ENCODE data around the gene TEPSIN. TPM values are rescaled to one million over a fixed set of nuclear protein-coding genes. Genes with fewer than 3 reads are reported as not detected.

The TEPSIN gene
- total and polyA plus RNA-seq, 2 of the 13 experiments (the other 11 are each of a cell fraction or from before 2014, with no cell fraction given) = 16.1 to 18.8 TPM

DNA sequence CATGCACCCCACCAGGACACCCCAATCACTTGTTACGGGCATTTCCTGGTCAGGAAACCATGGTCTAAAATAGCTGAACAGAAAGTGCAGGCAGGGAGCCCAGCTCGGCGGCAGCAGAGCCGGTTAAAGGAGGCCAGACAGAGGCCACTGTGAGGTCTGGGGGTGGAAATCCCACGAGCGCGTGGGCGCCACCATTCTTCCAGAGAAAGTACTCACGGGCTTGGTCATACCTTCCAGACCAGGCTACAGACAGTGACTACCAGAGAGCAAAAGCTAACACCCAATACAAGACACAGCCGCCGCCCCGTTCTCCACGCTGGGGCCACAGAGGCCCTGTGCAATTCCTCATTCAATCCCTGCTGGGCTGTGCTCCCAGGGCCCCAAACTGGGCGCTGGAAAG, 28.0 kb downstream of the TEPSIN start (continued):
- no peak for TF ChIP-seq POGZ (CRISPR knock-in tag; IDR thresholded peaks at IDR 0.05)
- TF ChIP-seq FOXA1 (IDR thresholded peaks at IDR 0.05) = no peak
- no peak for TF ChIP-seq FOXA1 (CRISPR knock-in tag; IDR thresholded peaks at IDR 0.05)
- no peak for TF ChIP-seq ZNF83 (CRISPR knock-in tag; IDR thresholded peaks at IDR 0.05; ENCODE audit: borderline replicate concordance)
- TF ChIP-seq, protein P1, sequence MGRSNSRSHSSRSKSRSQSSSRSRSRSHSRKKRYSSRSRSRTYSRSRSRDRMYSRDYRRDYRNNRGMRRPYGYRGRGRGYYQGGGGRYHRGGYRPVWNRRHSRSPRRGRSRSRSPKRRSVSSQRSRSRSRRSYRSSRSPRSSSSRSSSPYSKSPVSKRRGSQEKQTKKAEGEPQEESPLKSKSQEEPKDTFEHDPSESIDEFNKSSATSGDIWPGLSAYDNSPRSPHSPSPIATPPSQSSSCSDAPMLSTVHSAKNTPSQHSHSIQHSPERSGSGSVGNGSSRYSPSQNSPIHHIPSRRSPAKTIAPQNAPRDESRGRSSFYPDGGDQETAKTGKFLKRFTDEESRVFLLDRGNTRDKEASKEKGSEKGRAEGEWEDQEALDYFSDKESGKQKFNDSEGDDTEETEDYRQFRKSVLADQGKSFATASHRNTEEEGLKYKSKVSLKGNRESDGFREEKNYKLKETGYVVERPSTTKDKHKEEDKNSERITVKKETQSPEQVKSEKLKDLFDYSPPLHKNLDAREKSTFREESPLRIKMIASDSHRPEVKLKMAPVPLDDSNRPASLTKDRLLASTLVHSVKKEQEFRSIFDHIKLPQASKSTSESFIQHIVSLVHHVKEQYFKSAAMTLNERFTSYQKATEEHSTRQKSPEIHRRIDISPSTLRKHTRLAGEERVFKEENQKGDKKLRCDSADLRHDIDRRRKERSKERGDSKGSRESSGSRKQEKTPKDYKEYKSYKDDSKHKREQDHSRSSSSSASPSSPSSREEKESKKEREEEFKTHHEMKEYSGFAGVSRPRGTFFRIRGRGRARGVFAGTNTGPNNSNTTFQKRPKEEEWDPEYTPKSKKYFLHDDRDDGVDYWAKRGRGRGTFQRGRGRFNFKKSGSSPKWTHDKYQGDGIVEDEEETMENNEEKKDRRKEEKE (IDR thresholded peaks at IDR 0.05) = no peak
- TF ChIP-seq, protein P2, sequence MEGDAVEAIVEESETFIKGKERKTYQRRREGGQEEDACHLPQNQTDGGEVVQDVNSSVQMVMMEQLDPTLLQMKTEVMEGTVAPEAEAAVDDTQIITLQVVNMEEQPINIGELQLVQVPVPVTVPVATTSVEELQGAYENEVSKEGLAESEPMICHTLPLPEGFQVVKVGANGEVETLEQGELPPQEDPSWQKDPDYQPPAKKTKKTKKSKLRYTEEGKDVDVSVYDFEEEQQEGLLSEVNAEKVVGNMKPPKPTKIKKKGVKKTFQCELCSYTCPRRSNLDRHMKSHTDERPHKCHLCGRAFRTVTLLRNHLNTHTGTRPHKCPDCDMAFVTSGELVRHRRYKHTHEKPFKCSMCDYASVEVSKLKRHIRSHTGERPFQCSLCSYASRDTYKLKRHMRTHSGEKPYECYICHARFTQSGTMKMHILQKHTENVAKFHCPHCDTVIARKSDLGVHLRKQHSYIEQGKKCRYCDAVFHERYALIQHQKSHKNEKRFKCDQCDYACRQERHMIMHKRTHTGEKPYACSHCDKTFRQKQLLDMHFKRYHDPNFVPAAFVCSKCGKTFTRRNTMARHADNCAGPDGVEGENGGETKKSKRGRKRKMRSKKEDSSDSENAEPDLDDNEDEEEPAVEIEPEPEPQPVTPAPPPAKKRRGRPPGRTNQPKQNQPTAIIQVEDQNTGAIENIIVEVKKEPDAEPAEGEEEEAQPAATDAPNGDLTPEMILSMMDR (CRISPR knock-in tag; IDR thresholded peaks at IDR 0.05) = peak; percentile 22
- TF ChIP-seq CC2D1A (CRISPR knock-in tag; IDR thresholded peaks at IDR 0.05) = no peak
- TF ChIP-seq, protein P3, sequence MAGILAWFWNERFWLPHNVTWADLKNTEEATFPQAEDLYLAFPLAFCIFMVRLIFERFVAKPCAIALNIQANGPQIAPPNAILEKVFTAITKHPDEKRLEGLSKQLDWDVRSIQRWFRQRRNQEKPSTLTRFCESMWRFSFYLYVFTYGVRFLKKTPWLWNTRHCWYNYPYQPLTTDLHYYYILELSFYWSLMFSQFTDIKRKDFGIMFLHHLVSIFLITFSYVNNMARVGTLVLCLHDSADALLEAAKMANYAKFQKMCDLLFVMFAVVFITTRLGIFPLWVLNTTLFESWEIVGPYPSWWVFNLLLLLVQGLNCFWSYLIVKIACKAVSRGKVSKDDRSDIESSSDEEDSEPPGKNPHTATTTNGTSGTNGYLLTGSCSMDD (CRISPR knock-in tag; IDR thresholded peaks at IDR 0.05) = no peak
- TF ChIP-seq CEBPG (CRISPR knock-in tag; IDR thresholded peaks at IDR 0.05) = no peak

DNA sequence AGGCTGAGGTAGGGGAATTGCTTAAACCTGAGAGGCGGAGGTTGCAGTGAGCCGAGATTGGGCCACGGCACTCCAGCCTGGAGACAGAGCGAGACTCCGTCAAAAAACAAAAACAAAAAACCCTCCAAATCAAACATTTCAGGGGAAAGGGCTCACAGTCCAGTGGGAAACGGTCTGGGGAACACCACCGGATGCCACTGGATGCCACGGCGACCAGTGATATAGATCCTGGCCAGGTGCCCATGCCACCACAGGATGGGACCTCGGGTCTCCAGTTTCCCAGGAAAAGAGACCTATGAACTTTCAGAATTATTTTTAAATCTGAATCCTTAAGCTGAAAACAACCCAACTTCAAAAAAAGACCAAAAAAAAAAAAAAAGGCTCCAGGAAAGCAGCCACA, 28.4 kb downstream of the TEPSIN start:
- H3K27ac ChIP-seq (ENCODE audit: extremely low read length, insufficient read depth, low read length) = no peak overlapping the region
- CTCF ChIA-PET (ENCODE audit: low intra/inter-chr PET ratio, low total read pairs) = no interaction called here
- H3K36me3 ChIP-seq (replicated peaks in 1 of 2; ENCODE audit: control insufficient read depth in 1 of 2, insufficient read depth in 2 of 2, low read length in 2 of 2) = peaks cover 12 to 31% of the 10 kb centered on the region in 2 experiments
- intact Hi-C loops (cut with micrococcal nuclease; ENCODE audit: unreplicated experiment) (no loop called here), in situ Hi-C loops (cut with HindIII; ENCODE audit: extremely low pct_ligation_motif_present, low pct_unique_long_range_greater_than_20kb) (no loop called here)
- no peaks in the 10 kb centered on the region for H3K4me1 ChIP-seq (ENCODE audit: insufficient read depth, low read length)
- 92% methylated on average over 10 of the region's 10 CpGs for WGBS (ENCODE audit: low lambda C conversion rate)
- no peaks in the 10 kb centered on the region for H4K20me1 ChIP-seq (ENCODE audit: insufficient read depth, low read length)
- H3K27me3 ChIP-seq (ENCODE audit: control insufficient read depth in 1 of 2, insufficient read depth in 2 of 2, low read length in 2 of 2) = no peaks in the 10 kb centered on the region
- no peaks in the 10 kb centered on the region for H3K79me2 ChIP-seq (ENCODE audit: insufficient read depth, low read length)
- ATAC-seq (no peak), DNase-seq (ENCODE audit: low spot score) (no peak), FAIRE-seq (no peak)
- H3K4me2 ChIP-seq (ENCODE audit: low read depth, low read length) = no peak overlapping the region
- no peaks in the 10 kb centered on the region for H3K9me3 ChIP-seq (ENCODE audit: low read length)
- POLR2A ChIA-PET = no interaction called here
- BruUV-seq (replicated peaks) = no TSS peak
- H3K4me3 ChIP-seq (replicated peaks in 1 of 3; ENCODE audit: insufficient read depth in 1 of 3, low read depth in 2 of 3, low read length in 3 of 3) = no peak overlapping the region
- H3K9ac ChIP-seq (ENCODE audit: insufficient read depth, low read depth, low read length) = no peak overlapping the region
- H2AFZ ChIP-seq (ENCODE audit: low read length) = no peak overlapping the region
- TF ChIP-seq, protein P4, sequence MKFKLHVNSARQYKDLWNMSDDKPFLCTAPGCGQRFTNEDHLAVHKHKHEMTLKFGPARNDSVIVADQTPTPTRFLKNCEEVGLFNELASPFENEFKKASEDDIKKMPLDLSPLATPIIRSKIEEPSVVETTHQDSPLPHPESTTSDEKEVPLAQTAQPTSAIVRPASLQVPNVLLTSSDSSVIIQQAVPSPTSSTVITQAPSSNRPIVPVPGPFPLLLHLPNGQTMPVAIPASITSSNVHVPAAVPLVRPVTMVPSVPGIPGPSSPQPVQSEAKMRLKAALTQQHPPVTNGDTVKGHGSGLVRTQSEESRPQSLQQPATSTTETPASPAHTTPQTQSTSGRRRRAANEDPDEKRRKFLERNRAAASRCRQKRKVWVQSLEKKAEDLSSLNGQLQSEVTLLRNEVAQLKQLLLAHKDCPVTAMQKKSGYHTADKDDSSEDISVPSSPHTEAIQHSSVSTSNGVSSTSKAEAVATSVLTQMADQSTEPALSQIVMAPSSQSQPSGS (CRISPR knock-in tag; IDR thresholded peaks at IDR 0.05) = no peak
- no peak for TF ChIP-seq BHLHE40 (IDR thresholded peaks at IDR 0.05; ENCODE audit: low read length)
- TF ChIP-seq ZNF781 (CRISPR knock-in tag; IDR thresholded peaks at IDR 0.05; ENCODE audit: borderline replicate concordance, not compliant biosample characterization) = no peak
- TF ChIP-seq PCBP1 (IDR thresholded peaks at IDR 0.05; ENCODE audit: borderline replicate concordance, low read depth, low read length) = no peak
- TF ChIP-seq, protein P5, sequence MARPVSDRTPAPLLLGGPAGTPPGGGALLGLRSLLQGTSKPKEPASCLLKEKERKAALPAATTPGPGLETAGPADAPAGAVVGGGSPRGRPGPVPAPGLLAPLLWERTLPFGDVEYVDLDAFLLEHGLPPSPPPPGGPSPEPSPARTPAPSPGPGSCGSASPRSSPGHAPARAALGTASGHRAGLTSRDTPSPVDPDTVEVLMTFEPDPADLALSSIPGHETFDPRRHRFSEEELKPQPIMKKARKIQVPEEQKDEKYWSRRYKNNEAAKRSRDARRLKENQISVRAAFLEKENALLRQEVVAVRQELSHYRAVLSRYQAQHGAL (CRISPR knock-in tag; IDR thresholded peaks at IDR 0.05; ENCODE audit: not compliant biosample characterization) = no peak
- no peak for TF ChIP-seq KLF15 (CRISPR knock-in tag; IDR thresholded peaks at IDR 0.05; ENCODE audit: borderline replicate concordance)
- TF ChIP-seq MATR3 (CRISPR knock-in tag; IDR thresholded peaks at IDR 0.05) = no peak
- TF ChIP-seq ZNF337 (CRISPR knock-in tag; IDR thresholded peaks at IDR 0.05; ENCODE audit: borderline replicate concordance, low read depth) = no peak
- TF ChIP-seq AHR (CRISPR knock-in tag; IDR thresholded peaks at IDR 0.05) = no peak
